Activated CD4-positive, alpha-beta T cell treated with anti-CD3 and anti-CD28 coated beads, Interleukin-2, amount 10 ng/mL, durations not matched to agents 24 days and 14 days (primary cell): ENCODE measurements around the gene CDH4. TPM values are rescaled to one million over a fixed set of nuclear protein-coding genes. Genes with fewer than 3 reads are reported as not detected.

Experiments
- DNase-seq: peaks from one replicate; pipeline ENCODE4 v3.0.0; 2022
- H3K27ac Mint-ChIP-seq: one replicate; pipeline ENCODE4 v1.8.0; 2022; ENCODE audit warnings: mild to moderate bottlenecking, mixed read lengths
- H3K27me3 Mint-ChIP-seq: one replicate; pipeline ENCODE4 v1.8.0; 2022; ENCODE audit warnings: mixed read lengths
- H3K36me3 Mint-ChIP-seq: one replicate; pipeline ENCODE4 v1.8.0; 2022; ENCODE audit warnings: low read depth, mild to moderate bottlenecking, mixed read lengths
- H3K4me1 Mint-ChIP-seq: one replicate; pipeline ENCODE4 v1.8.0; 2021; ENCODE audit warnings: mixed read lengths
- H3K4me3 Mint-ChIP-seq: one replicate; pipeline ENCODE4 v1.8.0; 2022; ENCODE audit warnings: mild to moderate bottlenecking, moderate library complexity, mixed read lengths
- H3K9me3 Mint-ChIP-seq: one replicate; pipeline ENCODE4 v1.8.0; 2021; ENCODE audit warnings: mixed read lengths
- intact Hi-C: fragments of 100-400 bp; cut with micrococcal nuclease; formaldehyde crosslinking; loops from one replicate; pipeline ENCODE4 v1.15.1; 2023
- total RNA-seq: library from RNA; stranded (reverse); gene quantifications from 2 replicates; pipeline ENCODE4 v1.2.3, GENCODE V29; 2022

The CDH4 gene
- total RNA-seq, 1 donor from 2014 or later, result not detected

GRCh38 chr20:61636531-61637116 lies 384.6 kb downstream of the CDH4 start:
- H3K9me3 Mint-ChIP-seq, result no peaks in the 10 kb centered on the region
- no peak overlapping the region for H3K4me3 Mint-ChIP-seq
- H3K27me3 Mint-ChIP-seq, result no peaks in the 10 kb centered on the region
- no peak for DNase-seq
- intact Hi-C loops, result no loop called here
- H3K4me1 Mint-ChIP-seq, result no peaks in the 10 kb centered on the region
- H3K36me3 Mint-ChIP-seq, result no peaks in the 10 kb centered on the region
- no peak overlapping the region for H3K27ac Mint-ChIP-seq

GRCh38 chr20:61638802-61639585 lies 386.9 kb downstream of the CDH4 start:
- Mint-ChIP-seq H3K4me1 (no peaks in the 10 kb centered on the region), H3K4me3 (no peak overlapping the region), H3K9me3 (no peaks in the 10 kb centered on the region), H3K27ac (no peak overlapping the region), H3K27me3 (no peaks in the 10 kb centered on the region), H3K36me3 (no peaks in the 10 kb centered on the region)
- no peak for DNase-seq
- intact Hi-C loops, result no loop called here

- Mint-ChIP-seq H3K9me3 (no peaks in the 10 kb centered on the region), H3K4me1 (no peaks in the 10 kb centered on the region), H3K4me3 (no peak overlapping the region), H3K36me3 (no peaks in the 10 kb centered on the region), H3K27ac (no peak overlapping the region), H3K27me3 (no peaks in the 10 kb centered on the region)
- intact Hi-C loops, result no loop called here
- DNase-seq, result no peak
Observed at GRCh38 chr20:61640131-61640870, 388.2 kb downstream of the CDH4 start.

GRCh38 chr20:61640871-61641245 lies 388.8 kb downstream of the CDH4 start:
- DNase-seq, result no peak
- intact Hi-C loops, result no loop called here
- H3K9me3 Mint-ChIP-seq, result no peaks in the 10 kb centered on the region
- H3K4me1 Mint-ChIP-seq, result no peaks in the 10 kb centered on the region
- H3K4me3 Mint-ChIP-seq, result no peak overlapping the region
- H3K27ac Mint-ChIP-seq, result no peak overlapping the region
- H3K36me3 Mint-ChIP-seq, result no peaks in the 10 kb centered on the region
- no peaks in the 10 kb centered on the region for H3K27me3 Mint-ChIP-seq

- Mint-ChIP-seq H3K27ac (no peak overlapping the region), H3K4me3 (no peak overlapping the region), H3K27me3 (no peaks in the 10 kb centered on the region), H3K9me3 (no peaks in the 10 kb centered on the region), H3K4me1 (no peaks in the 10 kb centered on the region), H3K36me3 (no peaks in the 10 kb centered on the region)
- intact Hi-C loops, result no loop called here
- DNase-seq, result no peak
Observed at GRCh38 chr20:61643656-61644377, 391.8 kb downstream of the CDH4 start.

GRCh38 chr20:61644378-61645076 lies 392.5 kb downstream of the CDH4 start:
- intact Hi-C loops, result no loop called here
- DNase-seq, result no peak
- Mint-ChIP-seq H3K9me3 (no peaks in the 10 kb centered on the region), H3K4me3 (no peak overlapping the region), H3K27me3 (no peaks in the 10 kb centered on the region), H3K4me1 (no peaks in the 10 kb centered on the region), H3K27ac (no peak overlapping the region), H3K36me3 (no peaks in the 10 kb centered on the region)

GRCh38 chr20:61645732-61646131 lies 393.7 kb downstream of the CDH4 start:
- Mint-ChIP-seq H3K9me3 (no peaks in the 10 kb centered on the region), H3K36me3 (no peaks in the 10 kb centered on the region), H3K27ac (no peak overlapping the region), H3K4me1 (no peaks in the 10 kb centered on the region), H3K27me3 (no peaks in the 10 kb centered on the region), H3K4me3 (no peak overlapping the region)
- intact Hi-C loops, result no loop called here
- DNase-seq, result no peak

GRCh38 chr20:61646453-61646852 lies 394.4 kb downstream of the CDH4 start:
- no peaks in the 10 kb centered on the region for H3K36me3 Mint-ChIP-seq
- no peak overlapping the region for H3K4me3 Mint-ChIP-seq
- no peaks in the 10 kb centered on the region for H3K27me3 Mint-ChIP-seq
- H3K4me1 Mint-ChIP-seq, result no peaks in the 10 kb centered on the region
- DNase-seq, result no peak
- H3K9me3 Mint-ChIP-seq, result no peaks in the 10 kb centered on the region
- no peak overlapping the region for H3K27ac Mint-ChIP-seq
- intact Hi-C loops, result no loop called here

- no peak overlapping the region for H3K4me3 Mint-ChIP-seq
- H3K27ac Mint-ChIP-seq, result no peak overlapping the region
- intact Hi-C loops, result no loop called here
- H3K27me3 Mint-ChIP-seq, result no peaks in the 10 kb centered on the region
- H3K4me1 Mint-ChIP-seq, result no peaks in the 10 kb centered on the region
- no peaks in the 10 kb centered on the region for H3K36me3 Mint-ChIP-seq
- H3K9me3 Mint-ChIP-seq, result no peaks in the 10 kb centered on the region
- DNase-seq, result no peak
Observed at GRCh38 chr20:61646986-61647385, 394.9 kb downstream of the CDH4 start.

- intact Hi-C loops, result no loop called here
- Mint-ChIP-seq H3K27ac (no peak overlapping the region), H3K36me3 (no peaks in the 10 kb centered on the region), H3K4me1 (no peaks in the 10 kb centered on the region), H3K27me3 (no peaks in the 10 kb centered on the region), H3K9me3 (no peaks in the 10 kb centered on the region), H3K4me3 (no peak overlapping the region)
- no peak for DNase-seq
Observed at GRCh38 chr20:61647702-61648101, 395.6 kb downstream of the CDH4 start.

GRCh38 chr20:61649105-61649859 lies 397.2 kb downstream of the CDH4 start:
- Mint-ChIP-seq H3K27me3 (no peaks in the 10 kb centered on the region), H3K4me1 (no peaks in the 10 kb centered on the region), H3K27ac (no peak overlapping the region), H3K36me3 (no peaks in the 10 kb centered on the region), H3K9me3 (no peaks in the 10 kb centered on the region), H3K4me3 (no peak overlapping the region)
- intact Hi-C loops, result no loop called here
- DNase-seq, result no peak

- no peak for DNase-seq
- no peaks in the 10 kb centered on the region for H3K9me3 Mint-ChIP-seq
- no peak overlapping the region for H3K27ac Mint-ChIP-seq
- no peaks in the 10 kb centered on the region for H3K4me1 Mint-ChIP-seq
- H3K4me3 Mint-ChIP-seq, result no peak overlapping the region
- H3K27me3 Mint-ChIP-seq, result no peaks in the 10 kb centered on the region
- no peaks in the 10 kb centered on the region for H3K36me3 Mint-ChIP-seq
- intact Hi-C loops, result no loop called here
Observed at GRCh38 chr20:61649860-61650162, 397.8 kb downstream of the CDH4 start.
